ENCODE measurements around the gene MTR. TPM values are rescaled to one million over a fixed set of nuclear protein-coding genes. Genes with fewer than 3 reads are reported as not detected.
"Not testable (repeated sequence)": the region's sequence is repeated elsewhere in the genome, so short reads cannot be mapped to it uniquely, and the experiment has no call there.

Gene MTR
- total RNA-seq, 1 experiment from 2014 or later: 20.3 TPM

- no peak for DNase-seq (ENCODE audit: low read depth)
Measured at GRCh38 chr1:236830116-236830515, 35.0 kb downstream of the MTR start.

GRCh38 chr1:236830560-236830959 is 35.5 kb downstream of the MTR start:
- DNase-seq (ENCODE audit: low read depth): no peak

- no peak for DNase-seq (ENCODE audit: low read depth)
Measured at GRCh38 chr1:236833575-236833974, 38.5 kb downstream of the MTR start.

DNA sequence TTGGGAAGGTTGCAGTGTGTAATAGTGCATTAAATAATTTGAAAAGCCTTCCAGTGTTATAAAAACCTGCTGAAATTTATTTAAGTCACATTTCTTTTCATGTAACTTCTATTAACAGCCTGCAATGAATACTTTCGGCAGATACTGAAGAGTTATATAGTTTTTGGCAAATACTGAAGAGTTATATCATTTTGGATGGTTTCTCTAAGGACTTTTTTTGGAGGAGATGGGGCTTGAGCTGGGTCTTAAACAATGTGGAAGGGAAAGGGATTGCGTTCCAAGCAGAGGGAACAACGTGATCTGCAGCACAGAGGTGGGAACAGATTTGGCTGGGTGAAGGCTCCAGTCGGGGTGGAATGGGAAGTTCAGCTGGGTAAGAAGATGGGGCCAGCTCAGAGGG is 39.8 kb downstream of the MTR start:
- DNase-seq (ENCODE audit: low read depth): no peak

DNA sequence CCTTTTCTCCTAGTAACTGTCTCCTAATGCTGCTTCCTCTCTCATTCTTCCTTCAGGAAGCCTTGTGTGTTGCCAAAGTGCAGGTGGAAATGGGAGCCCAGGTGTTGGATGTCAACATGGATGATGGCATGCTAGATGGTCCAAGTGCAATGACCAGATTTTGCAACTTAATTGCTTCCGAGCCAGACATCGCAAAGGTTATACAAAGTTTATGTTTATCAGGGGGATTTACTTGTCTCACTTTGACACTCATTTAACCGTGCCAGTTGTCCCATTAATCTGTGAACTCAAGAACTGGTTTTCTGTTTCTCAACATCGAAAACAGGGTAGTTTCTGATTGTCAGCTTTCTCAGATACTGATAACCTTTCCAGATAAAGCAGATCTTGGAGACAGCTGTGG is 40.4 kb downstream of the MTR start:
- no peak for DNase-seq (ENCODE audit: low read depth)

- DNase-seq (ENCODE audit: low read depth): no peak
Measured at GRCh38 chr1:236836157-236836556, 41.1 kb downstream of the MTR start.

- no peak for DNase-seq (ENCODE audit: low read depth)
Measured at GRCh38 chr1:236837115-236837514, 42.0 kb downstream of the MTR start.

- DNase-seq (ENCODE audit: low read depth): no peak
Measured at GRCh38 chr1:236837897-236838296, 42.8 kb downstream of the MTR start.

GRCh38 chr1:236841341-236841740 is 46.2 kb downstream of the MTR start:
- DNase-seq (ENCODE audit: low read depth): no peak

DNA sequence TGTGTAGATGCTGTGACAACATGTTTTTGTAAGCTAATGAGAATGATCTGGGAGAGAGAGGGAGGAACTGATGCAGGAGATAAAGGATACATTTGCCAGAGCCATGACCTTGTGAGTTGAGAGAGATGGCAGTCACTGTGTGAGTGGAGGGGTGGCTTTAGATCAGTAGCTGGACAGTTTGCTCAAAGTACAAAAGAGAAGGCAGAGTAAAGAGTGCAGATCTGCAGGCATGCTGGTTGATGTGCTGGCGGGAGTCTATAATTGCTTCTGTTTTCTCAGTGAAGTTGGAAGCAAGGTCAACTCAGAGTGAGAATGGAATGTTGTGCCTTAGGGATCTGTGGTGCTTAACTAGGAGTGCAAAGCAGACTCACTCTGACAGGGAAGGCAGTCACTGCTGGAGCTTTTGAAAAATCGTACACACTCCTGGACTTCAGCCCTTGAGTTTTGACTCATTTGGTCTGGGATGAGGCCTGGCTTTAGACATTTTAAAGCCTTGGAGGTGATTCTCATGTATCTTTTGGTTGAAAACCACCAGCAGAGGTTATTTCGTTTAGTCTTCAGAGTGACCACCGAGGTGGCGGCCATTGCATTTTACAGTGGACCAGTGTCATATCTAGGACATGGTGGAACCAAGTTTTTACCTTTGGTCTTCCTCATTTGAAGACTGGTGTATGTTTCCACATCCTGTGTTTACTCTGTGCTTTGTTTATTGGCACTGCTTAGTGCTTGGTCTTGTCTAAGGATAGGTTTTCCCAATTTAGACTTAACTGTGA is 49.6 kb downstream of the MTR start:
- no peak for DNase-seq (ENCODE audit: low read depth)

- no peak for DNase-seq (ENCODE audit: low read depth)
Measured at GRCh38 chr1:236845830-236846229, 50.7 kb downstream of the MTR start.

DNA sequence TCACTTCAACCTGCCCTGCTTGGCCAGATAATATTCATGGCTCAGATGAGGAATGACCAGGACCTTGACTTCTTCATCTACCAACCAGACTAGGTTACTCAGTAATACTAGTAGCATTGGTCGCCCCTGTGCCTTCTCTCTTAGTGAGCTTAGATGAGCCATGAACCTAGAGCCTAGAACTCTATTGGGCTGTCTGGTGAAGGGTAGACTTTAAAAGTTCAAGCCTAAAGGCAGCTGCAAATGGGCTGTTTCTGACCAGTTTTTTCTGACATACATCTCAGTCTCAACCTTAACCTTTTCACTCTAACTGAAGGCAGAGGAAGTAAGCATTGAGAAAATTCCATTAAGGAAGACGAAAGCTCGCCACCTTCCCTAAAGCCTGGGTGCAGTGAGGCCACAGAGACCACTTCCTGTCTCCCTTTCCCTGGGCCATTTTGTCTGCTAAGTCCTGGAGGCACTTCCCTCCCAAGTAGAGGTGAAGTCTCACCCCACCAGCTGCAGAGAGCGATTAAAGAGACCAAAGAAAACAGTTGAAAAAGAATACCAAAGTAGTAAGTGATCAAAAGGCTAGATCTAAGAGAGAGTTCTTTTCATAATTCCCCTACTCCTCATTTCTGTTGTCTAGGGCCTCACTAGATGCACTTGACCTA is 53.3 kb downstream of the MTR start:
- DNase-seq (ENCODE audit: low read depth): no peak

DNA sequence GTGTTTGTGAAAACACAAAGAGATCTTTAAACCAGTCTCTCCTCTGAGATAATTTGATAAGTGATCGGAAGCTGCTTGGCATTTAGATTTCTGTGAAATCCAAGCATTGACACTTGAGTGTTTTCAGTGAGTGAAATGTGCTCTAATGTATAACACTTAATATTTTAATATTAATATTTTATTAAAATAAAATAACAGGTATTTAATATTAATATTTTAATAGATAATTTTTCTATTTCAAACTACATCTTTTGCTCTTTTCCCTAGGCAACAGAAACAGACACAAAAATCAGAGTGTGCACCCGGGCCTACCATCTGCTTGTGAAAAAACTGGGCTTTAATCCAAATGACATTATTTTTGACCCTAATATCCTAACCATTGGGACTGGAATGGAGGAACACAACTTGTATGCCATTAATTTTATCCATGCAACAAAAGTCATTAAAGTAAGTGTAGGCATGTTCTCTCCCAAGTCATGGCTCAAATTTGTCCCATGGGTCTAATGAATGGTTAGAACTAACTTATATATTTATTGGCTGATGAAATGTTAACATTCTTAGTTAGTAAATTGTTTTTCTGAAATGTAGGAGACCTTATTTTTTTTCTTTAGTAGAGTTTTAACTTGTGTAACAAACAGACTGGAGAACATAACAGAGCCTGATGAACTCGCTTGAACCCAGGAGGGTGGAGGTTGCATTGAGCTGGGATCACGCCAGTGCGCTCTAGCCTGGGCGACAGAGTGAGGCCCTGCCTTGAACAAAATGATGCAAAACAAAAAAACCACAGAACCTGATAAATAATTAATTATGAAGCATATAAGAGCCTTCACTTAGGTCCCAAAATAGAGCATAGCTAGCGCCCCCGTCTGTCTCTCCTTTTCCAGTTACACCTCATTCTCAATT is 55.2 kb downstream of the MTR start:
- no peak for DNase-seq (ENCODE audit: low read depth)

GRCh38 chr1:236851871-236852270 is 56.8 kb downstream of the MTR start:
- no peak for DNase-seq (ENCODE audit: low read depth)

GRCh38 chr1:236853921-236854604 is 59.0 kb downstream of the MTR start:
- no peak for DNase-seq (ENCODE audit: low read depth)

DNA sequence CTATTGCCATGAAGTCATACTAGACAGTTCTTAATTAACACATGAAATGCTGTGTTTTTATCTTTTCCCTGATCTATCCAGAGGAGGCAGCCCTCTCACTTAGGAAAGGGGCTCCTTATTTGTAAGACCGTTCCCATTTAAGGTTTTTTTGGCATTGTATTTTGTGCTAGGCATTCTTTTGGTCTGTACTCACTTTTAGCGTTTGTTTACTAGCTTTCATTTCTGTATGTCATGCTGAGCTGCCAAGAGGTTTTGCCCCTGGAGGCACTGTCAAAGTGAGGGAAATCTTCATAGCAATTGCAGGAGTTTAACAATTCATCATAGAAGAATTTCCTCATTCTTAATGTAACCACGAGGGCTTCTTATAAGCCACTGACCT is 59.5 kb downstream of the MTR start:
- DNase-seq (ENCODE audit: low read depth): peak; percentile 10

- not testable (repeated sequence) for DNase-seq (ENCODE audit: low read depth)
Measured at GRCh38 chr1:236856649-236857048, 61.6 kb downstream of the MTR start.

DNA sequence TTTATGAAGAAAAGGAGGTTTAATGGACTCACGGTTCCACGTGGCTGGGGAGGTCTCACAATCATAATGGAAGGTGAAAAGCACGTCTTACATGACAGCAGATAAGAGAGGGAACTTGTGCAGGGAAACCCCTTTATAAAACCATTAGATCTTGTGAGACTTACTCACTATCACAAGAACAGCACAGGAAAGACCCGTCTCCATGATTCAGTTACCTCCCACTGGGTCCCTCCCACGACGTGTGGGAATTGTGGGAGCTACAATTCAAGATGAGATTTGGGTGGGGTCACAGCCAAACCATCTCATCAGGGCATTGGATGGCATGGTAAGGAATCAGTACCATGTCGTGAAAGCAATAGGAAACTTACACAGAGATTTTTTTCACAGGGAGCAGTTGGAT is 63.1 kb downstream of the MTR start:
- DNase-seq (ENCODE audit: low read depth): no peak

- DNase-seq (ENCODE audit: low read depth): no peak
Measured at GRCh38 chr1:236860101-236860500, 65.0 kb downstream of the MTR start.

GRCh38 chr1:236860674-236861073 is 65.6 kb downstream of the MTR start:
- no peak for DNase-seq (ENCODE audit: low read depth)

DNA sequence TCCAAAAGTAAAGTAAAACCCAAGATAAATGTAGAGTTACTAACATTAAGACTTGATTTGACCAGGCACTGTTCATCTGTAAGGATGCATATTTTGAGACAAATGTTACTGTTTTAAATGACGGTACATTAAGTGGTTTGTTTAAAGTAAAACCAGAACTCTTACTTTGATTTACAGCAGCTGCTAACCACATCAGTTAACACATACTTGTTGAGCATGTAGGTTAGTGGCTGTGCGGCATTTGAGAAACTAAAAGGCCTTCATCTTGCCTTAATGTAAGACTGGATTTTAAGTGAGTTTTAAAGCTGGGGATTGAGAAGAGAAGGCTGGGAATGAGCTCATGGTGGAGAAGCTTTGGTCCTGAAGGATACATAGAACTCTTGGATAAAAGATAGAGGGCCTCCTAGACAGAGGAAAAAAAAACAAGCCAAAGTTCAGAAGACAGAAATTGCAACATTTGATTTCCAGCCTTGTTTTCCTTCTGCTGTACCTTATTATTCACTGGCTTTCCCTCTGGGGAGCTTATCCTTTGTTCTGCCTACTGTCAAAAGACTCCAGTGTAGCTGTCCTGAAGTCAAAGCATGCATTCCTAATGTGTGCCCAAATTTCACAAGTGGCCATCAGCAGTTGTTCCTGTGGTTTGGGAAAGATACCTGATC is 66.6 kb downstream of the MTR start:
- no peak for DNase-seq (ENCODE audit: low read depth)

Measured in HT1080 (cell line).